Peyer's patch (tissue), 4 donors: Measurements from ENCODE around the gene USB1.

ENCODE experiments used
- POLR2A ChIP-seq, 2 donors: fragments of 450-650 bp; IDR thresholded peaks; one replicate each; pipeline ENCODE4 v1.5.1; 2017; ENCODE audit warnings: antibody characterized with exemption in 2 of 2, mild to moderate bottlenecking in 2 of 2, moderate library complexity in 2 of 2
- TF ChIP-seq, protein P1 (sequence below), 6 experiments: fragments of 450-650 bp in 4 of 6; fragments of 200-600 bp in 2 of 6; sonication (generic) in 1 of 6; IDR thresholded peaks; one replicate each; pipeline ENCODE4 v1.5.1; 2017 to 2019; ENCODE audit warnings: antibody characterized with exemption in 6 of 6, mild to moderate bottlenecking in 3 of 6, moderate library complexity in 1 of 6

DNA sequence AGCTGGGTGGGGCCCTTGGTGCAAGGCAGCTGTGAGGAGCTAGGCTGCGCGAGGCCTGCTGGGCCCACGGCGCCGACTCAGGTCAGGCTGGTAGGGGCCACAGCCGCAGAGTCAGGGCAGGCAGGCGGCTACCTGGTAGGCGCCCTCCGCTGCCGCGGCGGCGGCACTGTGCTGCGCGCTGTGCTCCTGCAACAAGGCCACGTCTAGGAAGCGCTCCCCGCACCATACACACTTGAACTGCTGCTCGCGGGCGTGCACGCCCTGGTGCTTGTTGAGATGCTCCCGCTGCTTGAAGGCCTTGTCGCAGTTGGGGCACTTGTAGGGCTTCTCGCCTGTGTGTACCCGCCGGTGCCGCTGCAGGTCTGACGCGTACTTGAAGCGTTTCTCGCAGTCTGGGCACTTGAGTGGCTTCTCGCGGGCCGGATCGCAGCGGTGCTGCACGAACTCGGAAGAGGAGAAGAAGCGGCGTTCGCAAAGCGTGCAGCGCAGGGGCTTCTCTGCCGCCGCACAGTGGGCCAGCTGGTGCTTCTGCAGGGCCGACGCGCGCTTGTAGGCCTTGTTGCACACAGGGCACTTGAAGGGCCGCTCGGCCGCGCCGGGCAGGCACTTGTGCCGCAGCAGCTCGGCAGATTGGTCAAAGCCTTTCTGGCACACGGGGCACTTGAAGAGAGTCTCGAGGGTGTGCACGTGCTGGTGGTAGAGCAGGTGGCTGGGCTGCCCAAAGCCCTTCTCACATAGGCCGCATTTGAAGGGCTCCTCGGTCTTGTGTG is 4.6 kb upstream of the USB1 start:
- TF ChIP-seq POLR2A (IDR thresholded peaks at IDR 0.05): no peak
- TF ChIP-seq, protein P1, sequence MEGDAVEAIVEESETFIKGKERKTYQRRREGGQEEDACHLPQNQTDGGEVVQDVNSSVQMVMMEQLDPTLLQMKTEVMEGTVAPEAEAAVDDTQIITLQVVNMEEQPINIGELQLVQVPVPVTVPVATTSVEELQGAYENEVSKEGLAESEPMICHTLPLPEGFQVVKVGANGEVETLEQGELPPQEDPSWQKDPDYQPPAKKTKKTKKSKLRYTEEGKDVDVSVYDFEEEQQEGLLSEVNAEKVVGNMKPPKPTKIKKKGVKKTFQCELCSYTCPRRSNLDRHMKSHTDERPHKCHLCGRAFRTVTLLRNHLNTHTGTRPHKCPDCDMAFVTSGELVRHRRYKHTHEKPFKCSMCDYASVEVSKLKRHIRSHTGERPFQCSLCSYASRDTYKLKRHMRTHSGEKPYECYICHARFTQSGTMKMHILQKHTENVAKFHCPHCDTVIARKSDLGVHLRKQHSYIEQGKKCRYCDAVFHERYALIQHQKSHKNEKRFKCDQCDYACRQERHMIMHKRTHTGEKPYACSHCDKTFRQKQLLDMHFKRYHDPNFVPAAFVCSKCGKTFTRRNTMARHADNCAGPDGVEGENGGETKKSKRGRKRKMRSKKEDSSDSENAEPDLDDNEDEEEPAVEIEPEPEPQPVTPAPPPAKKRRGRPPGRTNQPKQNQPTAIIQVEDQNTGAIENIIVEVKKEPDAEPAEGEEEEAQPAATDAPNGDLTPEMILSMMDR (IDR thresholded peaks at IDR 0.05): no peak
